Fibroblast of lung (primary cell): ENCODE results near the gene IL31. TPM values are rescaled to one million over a fixed set of nuclear protein-coding genes. Genes with fewer than 3 reads are reported as not detected.

Experiments
- DNase-seq, 2 donors: peaks; one replicate each; pipeline versions ENCODE4 v3.0.0 to v3.0.0-alpha.2; 2010; ENCODE audit warnings: low read depth in 2 of 2
- H2AFZ ChIP-seq: 2 replicates; pipeline ENCODE4 v1.5.1; 2012; ENCODE audit warnings: low read length, control low read depth, inconsistent platforms
- H3K27ac ChIP-seq: 2 replicates; pipeline ENCODE4 v1.5.1; 2011; ENCODE audit warnings: low read length, control low read depth; ENCODE audit not compliant: insufficient read depth
- H3K27me3 ChIP-seq: 2 replicates; pipeline ENCODE4 v1.5.1; 2011; ENCODE audit warnings: mild to moderate bottlenecking, low read length; ENCODE audit not compliant: control insufficient read depth, insufficient read depth
- H3K36me3 ChIP-seq: 2 replicates; pipeline ENCODE4 v1.5.1; 2011; ENCODE audit warnings: low read length; ENCODE audit not compliant: control insufficient read depth, insufficient read depth
- H3K4me1 ChIP-seq: 2 replicates; pipeline ENCODE4 v1.5.1; 2011; ENCODE audit warnings: low read length; ENCODE audit not compliant: control insufficient read depth, insufficient read depth; ENCODE audit errors: extremely low read depth
- H3K4me2 ChIP-seq: 2 replicates; pipeline ENCODE4 v1.5.1; 2011; ENCODE audit warnings: low read length, control low read depth; ENCODE audit not compliant: insufficient read depth; ENCODE audit errors: extremely low read depth
- H3K4me3 ChIP-seq, 4 experiments: fragments of 200-600 bp in 1 of 4; sonication (generic) in 1 of 4; replicated peaks in 1 of 4; 2 replicates each; pipeline ENCODE4 v1.5.1; 2011 to 2016; ENCODE audit warnings: low read length in 4 of 4, low read depth in 3 of 4, mild to moderate bottlenecking in 3 of 4, control low read depth in 2 of 4, inconsistent platforms in 1 of 4, mixed read lengths in 1 of 4; ENCODE audit not compliant: insufficient read depth in 1 of 4; ENCODE audit errors: control extremely low read depth in 1 of 4
- H3K79me2 ChIP-seq: 2 replicates; pipeline ENCODE4 v1.5.1; 2012; ENCODE audit warnings: mild to moderate bottlenecking, low read length, inconsistent platforms; ENCODE audit not compliant: control insufficient read depth, insufficient read depth
- H3K9ac ChIP-seq: 2 replicates; pipeline ENCODE4 v1.5.1; 2011; ENCODE audit warnings: mild to moderate bottlenecking, low read length, control low read depth; ENCODE audit not compliant: insufficient read depth
- H3K9me3 ChIP-seq: 2 replicates; pipeline ENCODE4 v1.5.1; 2012; ENCODE audit warnings: low read depth, low read length; ENCODE audit not compliant: control insufficient read depth, insufficient read depth
- H4K20me1 ChIP-seq: 2 replicates; pipeline ENCODE4 v1.5.1; 2011; ENCODE audit warnings: low read length; ENCODE audit not compliant: control insufficient read depth, insufficient read depth; ENCODE audit errors: extremely low read depth
- CTCF ChIP-seq, 2 donors: IDR thresholded peaks in 1 of 2; conservative IDR thresholded peaks in 1 of 2; 1 replicate in 1 of 2; 2 replicates in 1 of 2; pipeline ENCODE4 v1.5.1; 2011 to 2012; ENCODE audit warnings: low read length in 2 of 2, control low read depth in 1 of 2, inconsistent platforms in 1 of 2, low read depth in 1 of 2, mild to moderate bottlenecking in 1 of 2
- EZH2 ChIP-seq: IDR thresholded peaks from 2 replicates; pipeline ENCODE4 v1.5.1; 2012; ENCODE audit warnings: low read length, control low read depth, mild to moderate bottlenecking; ENCODE audit errors: missing control alignments
- polyA plus RNA-seq, 2 donors: library from polyadenylated mRNA; depleted of rRNA in 1 of 2; stranded (reverse) in 1 of 2; unstranded in 1 of 2; fragments of >200 nt; gene quantifications; 2 replicates each; pipeline ENCODE4 v1.2.1, GENCODE V29; 2011 to 2012; ENCODE audit warnings: missing spikeins in 1 of 2
- total RNA-seq: library from RNA; depleted of rRNA; stranded (reverse); fragments of >200 nt; gene quantifications from 2 replicates; pipeline ENCODE4 v1.2.1, GENCODE V29; 2014

Gene IL31
- total and polyA plus RNA-seq, 2 donors (not counting 1 experiment from before 2014, with no cell fraction given): not detected

DNA sequence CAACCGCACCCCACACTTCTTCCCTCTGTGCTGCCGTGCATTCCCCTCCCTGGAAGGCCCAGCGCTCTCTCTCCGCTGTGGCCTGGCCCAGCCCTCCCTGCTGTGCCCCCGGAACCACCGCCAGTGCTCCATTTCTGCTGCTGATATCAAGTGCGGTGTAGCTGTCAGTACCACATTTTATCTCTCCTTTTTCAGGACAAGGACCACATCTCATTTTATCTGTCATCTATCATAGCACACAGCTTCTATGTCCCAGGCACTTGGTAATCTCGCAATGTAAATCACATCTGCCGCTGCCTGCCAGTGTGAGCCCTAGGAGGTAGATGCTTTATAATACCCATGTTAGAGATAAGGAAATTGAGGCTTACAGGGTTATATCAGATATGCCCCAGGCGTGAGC, 18.3 kb downstream of the IL31 start:
- Histone ChIP-seq H3K36me3 (no peaks in the 10 kb centered on the region), H3K27ac (no peak overlapping the region), H2AFZ (no peak overlapping the region), H4K20me1 (no peaks in the 10 kb centered on the region), H3K4me1 (no peaks in the 10 kb centered on the region), H3K27me3 (no peaks in the 10 kb centered on the region), H3K4me3 (no peak overlapping the region), H3K9ac (no peak overlapping the region), H3K4me2 (no peak overlapping the region), H3K9me3 (no peaks in the 10 kb centered on the region), H3K79me2 (no peaks in the 10 kb centered on the region)
- no peak for TF ChIP-seq EZH2
- TF ChIP-seq CTCF (conservative IDR thresholded peaks at IDR 0.05 in 1 of 2, IDR thresholded peaks at IDR 0.05 in 1 of 2; ENCODE audit: low read depth in 1 of 2, low read length in 2 of 2): no peak
- DNase-seq: no peak

- peak in 1 of 2 donors; percentile 19 for DNase-seq
- TF ChIP-seq CTCF (conservative IDR thresholded peaks at IDR 0.05 in 1 of 2, IDR thresholded peaks at IDR 0.05 in 1 of 2; ENCODE audit: low read depth in 1 of 2, low read length in 2 of 2): no peak
- no peak for TF ChIP-seq EZH2
- no peaks in the 10 kb centered on the region for H3K27me3 ChIP-seq
- H3K36me3 ChIP-seq: no peaks in the 10 kb centered on the region
- peaks cover 5% of the 10 kb centered on the region for H3K4me1 ChIP-seq
- H3K27ac ChIP-seq: no peak overlapping the region
- H3K9me3 ChIP-seq: no peaks in the 10 kb centered on the region
- H3K9ac ChIP-seq: no peak overlapping the region
- no peaks in the 10 kb centered on the region for H3K79me2 ChIP-seq
- H2AFZ ChIP-seq: no peak overlapping the region
- H3K4me3 ChIP-seq: no peak overlapping the region
- no peak overlapping the region for H3K4me2 ChIP-seq
- no peaks in the 10 kb centered on the region for H4K20me1 ChIP-seq
These were observed 21.3 kb downstream of the IL31 start for GRCh38 chr12:122152754-122153153.

GRCh38 chr12:122150127-122150681, 23.8 kb downstream of the IL31 start:
- Histone ChIP-seq H3K27me3 (no peaks in the 10 kb centered on the region), H3K4me2 (no peak overlapping the region), H3K9me3 (no peaks in the 10 kb centered on the region), H3K4me1 (peaks cover 5% of the 10 kb centered on the region), H3K36me3 (no peaks in the 10 kb centered on the region), H4K20me1 (no peaks in the 10 kb centered on the region), H3K9ac (no peak overlapping the region), H3K79me2 (no peaks in the 10 kb centered on the region), H3K27ac (no peak overlapping the region), H2AFZ (no peak overlapping the region), H3K4me3 (no peak overlapping the region)
- TF ChIP-seq EZH2: no peak
- TF ChIP-seq CTCF (conservative IDR thresholded peaks at IDR 0.05 in 1 of 2, IDR thresholded peaks at IDR 0.05 in 1 of 2; ENCODE audit: low read depth in 1 of 2, low read length in 2 of 2): no peak
- DNase-seq: no peak
